GM23248 (cell line): ENCODE data around the gene CBY1.

ENCODE experiments used
- EZH2 ChIP-seq: fragments of 200-600 bp; sonication (generic); IDR thresholded peaks from 2 replicates; pipeline ENCODE4 v1.6.1; 2018; ENCODE audit warnings: antibody characterized with exemption, mild to moderate bottlenecking; ENCODE audit not compliant: insufficient read depth, poor library complexity, severe bottlenecking
- EZH2phosphoT487 ChIP-seq: fragments of 200-600 bp; sonication (generic); IDR thresholded peaks from 2 replicates; pipeline ENCODE4 v1.6.1; 2018; ENCODE audit warnings: antibody characterized with exemption, moderate library complexity, mild to moderate bottlenecking, low read depth; ENCODE audit not compliant: insufficient read depth

DNA sequence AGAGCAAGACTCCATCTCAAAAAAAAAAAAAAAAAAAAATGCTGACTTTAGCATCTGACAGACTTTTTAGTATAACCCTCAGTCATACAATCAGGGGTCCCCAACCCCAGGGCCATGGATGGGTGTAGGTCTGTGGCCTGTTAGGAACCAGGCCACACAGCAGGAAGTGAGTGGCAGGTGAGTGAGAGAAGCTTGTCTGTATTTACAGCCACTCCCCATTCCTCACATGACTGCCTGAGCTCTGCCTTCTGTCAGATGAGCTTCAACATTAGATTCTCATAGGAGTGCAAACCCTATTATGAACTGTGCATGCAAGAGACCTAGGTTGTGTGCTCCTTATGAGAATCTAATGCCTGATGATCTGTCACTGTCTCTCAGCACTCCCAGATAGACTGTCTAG is 3.6 kb upstream of the CBY1 start:
- TF ChIP-seq EZH2 = no peak
- no peak for TF ChIP-seq EZH2phosphoT487
